ENCODE measurements around the gene GALNT4. TPM values are rescaled to one million over a fixed set of nuclear protein-coding genes. Genes with fewer than 3 reads are reported as not detected.

The GALNT4 gene
- total and polyA plus RNA-seq, 11 donors: 1.4 to 5.4 (median 2.3) TPM

- Histone ChIP-seq H3K27ac (no peak overlapping the region), H3K4me1 (peaks cover 6 to 49% (median 34%) of the 10 kb centered on the region in 12 donors), H3K36me3 (peaks cover 0 to 3% (median 0%) of the 10 kb centered on the region in 9 donors), H3K27me3 (no peaks in the 10 kb centered on the region), H3K4me3 (peak overlapping the region in 10 of 12 donors; percentile 79 to 96 (median 92)), H3K9me3 (no peaks in the 10 kb centered on the region)
- no peak for ATAC-seq
- intact Hi-C loops (cut with DNase I): loop anchor here in 8 of 10 donors (5.0 to 10.0 kb wide), 6 partner anchors 41 to 469 kb away; partner anchors contain the start of gene DUSP6 (in 4 of the 8)
- WGBS, 4 donors: 82 to 89% (median 84%) methylated on average over 8 of the region's 8 CpGs
- no peak for TF ChIP-seq POLR2A (IDR thresholded peaks at IDR 0.05)
- TF ChIP-seq, protein P1, sequence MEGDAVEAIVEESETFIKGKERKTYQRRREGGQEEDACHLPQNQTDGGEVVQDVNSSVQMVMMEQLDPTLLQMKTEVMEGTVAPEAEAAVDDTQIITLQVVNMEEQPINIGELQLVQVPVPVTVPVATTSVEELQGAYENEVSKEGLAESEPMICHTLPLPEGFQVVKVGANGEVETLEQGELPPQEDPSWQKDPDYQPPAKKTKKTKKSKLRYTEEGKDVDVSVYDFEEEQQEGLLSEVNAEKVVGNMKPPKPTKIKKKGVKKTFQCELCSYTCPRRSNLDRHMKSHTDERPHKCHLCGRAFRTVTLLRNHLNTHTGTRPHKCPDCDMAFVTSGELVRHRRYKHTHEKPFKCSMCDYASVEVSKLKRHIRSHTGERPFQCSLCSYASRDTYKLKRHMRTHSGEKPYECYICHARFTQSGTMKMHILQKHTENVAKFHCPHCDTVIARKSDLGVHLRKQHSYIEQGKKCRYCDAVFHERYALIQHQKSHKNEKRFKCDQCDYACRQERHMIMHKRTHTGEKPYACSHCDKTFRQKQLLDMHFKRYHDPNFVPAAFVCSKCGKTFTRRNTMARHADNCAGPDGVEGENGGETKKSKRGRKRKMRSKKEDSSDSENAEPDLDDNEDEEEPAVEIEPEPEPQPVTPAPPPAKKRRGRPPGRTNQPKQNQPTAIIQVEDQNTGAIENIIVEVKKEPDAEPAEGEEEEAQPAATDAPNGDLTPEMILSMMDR (IDR thresholded peaks at IDR 0.05): no peak
- no peak for DNase-seq
These were observed 1.2 kb downstream of the GALNT4 start for GRCh38 chr12:89523393-89523792.

- no peaks in the 10 kb centered on the region for H3K9me3 ChIP-seq
- H3K4me1 ChIP-seq: peaks cover 6 to 42% (median 28%) of the 10 kb centered on the region in 12 donors
- TF ChIP-seq, protein P1 (IDR thresholded peaks at IDR 0.05): no peak
- no peak for TF ChIP-seq POLR2A (IDR thresholded peaks at IDR 0.05)
- peak overlapping the region in 1 of 12 donors; percentile 5 for H3K27ac ChIP-seq
- WGBS, 4 donors: 85 to 89% (median 87%) methylated on average over 7 of the region's 7 CpGs
- H3K27me3 ChIP-seq: no peaks in the 10 kb centered on the region
- ATAC-seq (no peak), DNase-seq (no peak)
- H3K36me3 ChIP-seq: peaks cover 0 to 3% (median 0%) of the 10 kb centered on the region in 9 donors
- intact Hi-C loops (cut with DNase I): loop anchor here in 8 of 10 donors (5.0 to 10.0 kb wide), 6 partner anchors 39 to 467 kb away; partner anchors contain the start of gene DUSP6 (in 4 of the 8)
- peak overlapping the region in 2 of 12 donors; percentile 2 to 15 for H3K4me3 ChIP-seq
These were observed 3.0 kb downstream of the GALNT4 start for GRCh38 chr12:89521364-89522223.

GRCh38 chr12:89517720-89518119, 6.9 kb downstream of the GALNT4 start:
- intact Hi-C loops (cut with DNase I): no loop called here
- Histone ChIP-seq H3K36me3 (peaks cover 0 to 3% (median 0%) of the 10 kb centered on the region in 9 donors), H3K27me3 (no peaks in the 10 kb centered on the region), H3K4me3 (no peak overlapping the region), H3K4me1 (peaks cover 0 to 34% (median 16%) of the 10 kb centered on the region in 12 donors), H3K9me3 (no peaks in the 10 kb centered on the region), H3K27ac (no peak overlapping the region)
- no peak for TF ChIP-seq POLR2A (IDR thresholded peaks at IDR 0.05)
- TF ChIP-seq, protein P1 (IDR thresholded peaks at IDR 0.05): no peak
- 60 to 94% (median 78%) methylated on average over 3 of the region's 3 CpGs for WGBS, 4 donors
- DNase-seq: no peak
- ATAC-seq: no peak

- no peak for DNase-seq
- H3K27me3 ChIP-seq: no peaks in the 10 kb centered on the region
- no peak overlapping the region for H3K4me3 ChIP-seq
- ATAC-seq: no peak
- peaks cover 0 to 23% (median 5%) of the 10 kb centered on the region in 12 donors for H3K4me1 ChIP-seq
- no peaks in the 10 kb centered on the region for H3K9me3 ChIP-seq
- TF ChIP-seq POLR2A (IDR thresholded peaks at IDR 0.05): no peak
- TF ChIP-seq, protein P1 (IDR thresholded peaks at IDR 0.05): no peak
- intact Hi-C loops (cut with DNase I): no loop called here
- H3K36me3 ChIP-seq: no peaks in the 10 kb centered on the region
- H3K27ac ChIP-seq: no peak overlapping the region
- WGBS, 4 donors: 74 to 93% (median 84%) methylated on average over 4 of the region's 4 CpGs
These were observed 8.0 kb downstream of the GALNT4 start for GRCh38 chr12:89516633-89517032.

Data from heart left ventricle (tissue), 16 donors.